NT2/D1 (cell line): ENCODE data around the gene SBF2.

Experiments used
- DNase-seq: peaks from one replicate; pipeline ENCODE4 v3.0.0-alpha.2; 2011; ENCODE audit warnings: low read depth, low spot score
- H3K27me3 ChIP-seq: 2 replicates; pipeline ENCODE4 v1.6.0; 2011; ENCODE audit warnings: mild to moderate bottlenecking; ENCODE audit not compliant: insufficient read length, insufficient read depth
- H3K36me3 ChIP-seq: 2 replicates; pipeline ENCODE4 v1.6.1; 2011; ENCODE audit warnings: mild to moderate bottlenecking, low read length, mixed read lengths; ENCODE audit not compliant: insufficient read depth, insufficient read length
- H3K4me1 ChIP-seq: 2 replicates; pipeline ENCODE4 v1.5.1; 2011; ENCODE audit not compliant: insufficient read depth, insufficient read length
- H3K4me3 ChIP-seq: 2 replicates; pipeline ENCODE4 v1.5.1; 2011; ENCODE audit warnings: low read depth; ENCODE audit not compliant: insufficient read length
- H3K9ac ChIP-seq: 2 replicates; pipeline ENCODE4 v1.6.0; 2011; ENCODE audit warnings: low read depth; ENCODE audit not compliant: insufficient read length
- H3K9me3 ChIP-seq: 2 replicates; pipeline ENCODE4 v1.5.1; 2011; ENCODE audit warnings: mild to moderate bottlenecking, low read length; ENCODE audit not compliant: insufficient read depth
- SUZ12 ChIP-seq: IDR thresholded peaks from 2 replicates; pipeline ENCODE4 v1.6.1; 2011; ENCODE audit not compliant: insufficient read length, insufficient read depth; ENCODE audit errors: extremely low read depth
- YY1 ChIP-seq: IDR thresholded peaks from 2 replicates; pipeline ENCODE4 v1.6.1; 2011; ENCODE audit not compliant: insufficient read length, insufficient read depth
- ZNF274 ChIP-seq: IDR thresholded peaks from 2 replicates; pipeline ENCODE4 v1.6.1; 2011; ENCODE audit warnings: mild to moderate bottlenecking, low read depth, low read length

Gene SBF2

GRCh38 chr11:10302744-10303557, 8.9 kb upstream of the SBF2 start:
- Histone ChIP-seq H3K4me1 (no peaks in the 10 kb centered on the region), H3K36me3 (peaks cover 18% of the 10 kb centered on the region), H3K4me3 (peak overlapping the region; percentile 93), H3K9ac (peak overlapping the region; percentile 82), H3K9me3 (no peaks in the 10 kb centered on the region), H3K27me3 (peaks cover 36% of the 10 kb centered on the region)
- DNase-seq, result no peak
- peak; percentile 13 for TF ChIP-seq SUZ12
- no peak for TF ChIP-seq YY1

DNA sequence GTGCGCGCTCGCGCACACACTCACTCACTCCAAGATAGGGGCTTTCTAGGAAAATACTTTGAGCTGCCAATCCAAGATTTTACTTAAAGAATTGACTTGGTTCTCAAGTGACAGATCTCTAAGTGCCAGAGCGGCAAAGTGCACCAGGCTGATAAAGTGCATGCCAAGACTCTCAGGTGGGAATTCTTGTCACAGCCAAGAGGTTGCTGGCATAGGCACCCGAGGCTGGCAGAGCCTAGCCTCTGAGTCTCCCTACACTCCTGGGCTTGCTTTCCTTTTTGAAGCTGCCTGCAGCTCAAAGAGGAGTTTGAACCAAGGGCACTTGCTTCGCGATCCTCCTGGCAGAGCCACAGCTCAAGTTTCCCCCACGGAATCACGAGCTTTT, 8.3 kb upstream of the SBF2 start:
- TF ChIP-seq ZNF274 (no peak), SUZ12 (no peak), YY1 (no peak)
- H3K36me3 ChIP-seq, result peaks cover 18% of the 10 kb centered on the region
- H3K9ac ChIP-seq, result peak overlapping the region; percentile 82
- peak overlapping the region; percentile 93 for H3K4me3 ChIP-seq
- no peak for DNase-seq
- H3K4me1 ChIP-seq, result no peaks in the 10 kb centered on the region
- peaks cover 36% of the 10 kb centered on the region for H3K27me3 ChIP-seq
- no peaks in the 10 kb centered on the region for H3K9me3 ChIP-seq

- Histone ChIP-seq H3K36me3 (peaks cover 18% of the 10 kb centered on the region), H3K9ac (no peak overlapping the region), H3K27me3 (peaks cover 36% of the 10 kb centered on the region), H3K9me3 (no peaks in the 10 kb centered on the region), H3K4me1 (no peaks in the 10 kb centered on the region), H3K4me3 (peak overlapping the region; percentile 93)
- DNase-seq, result no peak
- TF ChIP-seq SUZ12, result no peak
- no peak for TF ChIP-seq YY1
- TF ChIP-seq ZNF274, result no peak
Measured at GRCh38 chr11:10301656-10302358, 7.8 kb upstream of the SBF2 start.

DNA sequence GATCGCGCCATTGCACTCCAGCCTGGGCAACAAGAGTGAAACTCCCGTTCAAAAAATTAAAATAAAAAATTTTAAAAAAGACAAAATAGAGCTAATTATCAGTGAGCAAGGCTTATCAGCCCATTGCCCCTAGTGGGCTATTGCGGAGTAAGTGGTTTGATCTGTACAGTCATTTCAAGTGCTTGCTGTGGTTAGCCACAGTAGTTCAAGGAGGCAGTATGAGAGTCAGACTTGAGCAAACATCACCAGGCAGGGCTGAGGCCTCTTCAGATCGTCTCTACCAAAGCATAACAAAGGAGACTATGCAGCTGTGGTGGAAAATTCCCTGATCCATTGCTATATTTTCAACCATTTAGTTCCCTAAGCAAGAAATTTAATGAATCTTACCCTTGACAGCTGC, 4.3 kb upstream of the SBF2 start:
- Histone ChIP-seq H3K27me3 (peaks cover 30% of the 10 kb centered on the region), H3K9me3 (no peaks in the 10 kb centered on the region), H3K36me3 (peaks cover 5% of the 10 kb centered on the region), H3K9ac (no peak overlapping the region), H3K4me1 (no peaks in the 10 kb centered on the region), H3K4me3 (no peak overlapping the region)
- no peak for DNase-seq
- no peak for TF ChIP-seq ZNF274
- no peak for TF ChIP-seq YY1
- TF ChIP-seq SUZ12, result no peak

DNA sequence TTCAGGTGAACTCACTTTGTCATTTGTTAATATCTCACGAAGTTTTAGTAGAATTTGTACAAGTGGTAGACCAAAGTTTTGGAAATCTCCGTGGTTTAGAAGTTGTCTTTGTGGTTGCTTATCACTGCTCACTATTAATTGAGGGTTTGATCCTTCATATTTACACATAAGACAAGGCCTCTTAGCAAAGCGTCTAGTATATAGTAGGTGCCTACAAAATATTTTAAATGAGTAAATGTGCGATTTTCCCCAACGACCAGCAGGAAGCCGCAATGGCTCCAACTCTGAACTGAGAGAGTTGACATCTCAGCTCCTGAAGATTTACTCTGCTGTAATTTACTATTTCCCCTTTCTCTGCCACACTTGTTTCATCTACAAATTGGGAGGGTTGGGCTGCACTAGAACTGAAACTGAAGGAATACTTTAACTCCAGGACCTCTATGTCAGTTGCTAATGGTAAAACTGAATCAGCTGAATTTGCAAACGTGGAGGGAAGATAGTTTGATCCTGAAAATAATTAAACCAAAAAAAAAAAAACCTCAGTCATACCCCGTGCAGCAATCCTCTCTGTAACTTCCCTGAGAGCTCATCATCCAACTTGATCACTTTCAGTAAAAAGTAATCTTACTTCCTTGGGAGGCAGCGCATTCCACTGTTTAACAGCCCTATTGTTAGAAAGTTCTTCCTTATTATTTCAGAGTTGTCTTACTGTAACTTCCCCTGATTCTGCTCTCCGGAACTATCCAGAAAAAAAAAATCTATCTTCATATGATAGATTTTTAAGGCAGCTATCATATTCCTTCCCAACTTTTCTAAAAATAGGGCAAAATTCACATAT, 1.3 kb upstream of the SBF2 start:
- TF ChIP-seq ZNF274 (no peak), SUZ12 (no peak), YY1 (no peak)
- H3K4me1 ChIP-seq, result no peaks in the 10 kb centered on the region
- no peak for DNase-seq
- peak overlapping the region; percentile 90 for H3K9ac ChIP-seq
- H3K4me3 ChIP-seq, result peak overlapping the region; percentile 57
- no peaks in the 10 kb centered on the region for H3K9me3 ChIP-seq
- peaks cover 5% of the 10 kb centered on the region for H3K36me3 ChIP-seq
- H3K27me3 ChIP-seq, result no peaks in the 10 kb centered on the region

- peaks cover 3% of the 10 kb centered on the region for H3K36me3 ChIP-seq
- DNase-seq, result no peak
- H3K9ac ChIP-seq, result peak overlapping the region; percentile 90
- H3K4me1 ChIP-seq, result peaks cover 4% of the 10 kb centered on the region
- no peaks in the 10 kb centered on the region for H3K27me3 ChIP-seq
- no peaks in the 10 kb centered on the region for H3K9me3 ChIP-seq
- no peak for TF ChIP-seq ZNF274
- no peak for TF ChIP-seq SUZ12
- TF ChIP-seq YY1, result no peak
- H3K4me3 ChIP-seq, result peak overlapping the region; percentile 57
Measured at GRCh38 chr11:10294290-10294953, 403 bp upstream of the SBF2 start.
